Thyroid gland (tissue), 4 donors: ENCODE data around the gene PGM3. TPM values are rescaled to one million over a fixed set of nuclear protein-coding genes. Genes with fewer than 3 reads are reported as not detected.

Experiments used
- DNase-seq, 2 donors: peaks; one replicate each; pipeline ENCODE4 v3.0.0-alpha.2; 2019
- H3K27ac ChIP-seq, 3 donors: fragments of 200-600 bp; sonication (generic); 1 replicate in 2 of 3; 2 replicates in 1 of 3; pipeline ENCODE4 v1.5.1; 2016 to 2019; ENCODE audit warnings: mild to moderate bottlenecking in 1 of 3, moderate library complexity in 1 of 3
- H3K27me3 ChIP-seq: fragments of 200-600 bp; sonication (generic); one replicate; pipeline ENCODE4 v1.5.1; 2019
- H3K36me3 ChIP-seq, 2 donors: fragments of 200-600 bp; sonication (generic); one replicate each; pipeline ENCODE4 v1.5.1; 2016 to 2019
- H3K4me1 ChIP-seq, 2 donors: fragments of 200-600 bp; sonication (generic); one replicate each; pipeline ENCODE4 v1.5.1; 2017 to 2019
- H3K4me3 ChIP-seq, 3 donors: fragments of 200-600 bp; sonication (generic); replicated peaks in 1 of 3; 1 replicate in 2 of 3; 2 replicates in 1 of 3; pipeline ENCODE4 v1.5.1; 2016; ENCODE audit warnings: mild to moderate bottlenecking in 1 of 3
- H3K9me3 ChIP-seq: fragments of 200-600 bp; sonication (generic); one replicate; pipeline ENCODE4 v1.5.1; 2017
- CTCF ChIP-seq, 6 experiments: fragments of 200-600 bp in 3 of 6; fragments of 450-650 bp in 3 of 6; sonication (generic) in 3 of 6; IDR thresholded peaks; one replicate each; pipeline ENCODE4 v1.5.1; 2016 to 2019; ENCODE audit warnings: antibody characterized with exemption in 6 of 6, mild to moderate bottlenecking in 2 of 6, inconsistent platforms in 1 of 6, moderate library complexity in 1 of 6
- POLR2A ChIP-seq, 2 donors: fragments of 450-650 bp; IDR thresholded peaks; one replicate each; pipeline ENCODE4 v1.6.1; 2017; ENCODE audit warnings: antibody characterized with exemption in 2 of 2, mild to moderate bottlenecking in 2 of 2, moderate library complexity in 1 of 2
- WGBS, 2 donors: methylation state at CpG; one replicate each; pipeline ENCODE4 v1.1.5; 2017; 5-methylcytosine and 5-hydroxymethylcytosine counted together
- intact Hi-C: fragments of 100-400 bp; cut with DNase I; formaldehyde crosslinking; loops from one replicate; pipeline ENCODE4 v1.15.1; 2023
- total RNA-seq, 4 donors: library from RNA; depleted of rRNA; stranded (reverse); fragments of >200 nt; gene quantifications; one replicate each; pipeline ENCODE4 v1.2.3, GENCODE V29; 2016

Gene PGM3
- total RNA-seq, 4 donors from 2014 or later = 25.8 to 61.1 (median 32.1) TPM

- no peak overlapping the region for H3K27ac ChIP-seq
- DNase-seq = no peak
- no peaks in the 10 kb centered on the region for H3K9me3 ChIP-seq
- peaks cover 22 to 26% of the 10 kb centered on the region in 2 donors for H3K36me3 ChIP-seq
- no peak for TF ChIP-seq CTCF (IDR thresholded peaks at IDR 0.05)
- TF ChIP-seq POLR2A (IDR thresholded peaks at IDR 0.05) = no peak
- no peaks in the 10 kb centered on the region for H3K4me1 ChIP-seq
- H3K4me3 ChIP-seq = no peak overlapping the region
- no peaks in the 10 kb centered on the region for H3K27me3 ChIP-seq
- WGBS, 2 donors = 93% methylated on average over 1 of the region's 1 CpG
- intact Hi-C loops = no loop called here
Measured at GRCh38 chr6:83160167-83160566, 32.9 kb downstream of the PGM3 start.

DNA sequence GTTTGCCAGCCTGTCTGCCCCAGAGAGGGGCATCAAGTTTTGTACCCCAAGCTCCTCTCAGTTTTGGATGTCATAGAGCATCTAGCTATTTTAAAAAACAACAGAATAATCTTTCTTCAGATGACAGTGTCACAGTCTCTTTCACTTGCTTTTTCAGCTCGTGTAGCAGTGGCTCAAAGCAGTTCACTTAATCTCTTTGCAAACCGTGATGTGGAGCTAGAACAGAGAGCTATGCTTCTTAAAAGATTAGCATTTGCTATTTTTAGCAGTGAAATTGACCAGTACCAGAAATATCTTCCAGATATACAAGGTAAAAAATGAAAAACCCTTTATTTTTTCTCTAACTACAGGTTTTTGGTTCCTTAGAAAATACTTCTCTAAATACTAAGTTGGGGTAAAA is 37.3 kb downstream of the PGM3 start:
- Histone ChIP-seq H3K27me3 (no peaks in the 10 kb centered on the region), H3K4me1 (peaks cover 0 to 3% of the 10 kb centered on the region in 2 donors), H3K36me3 (peaks cover 4 to 23% of the 10 kb centered on the region in 2 donors), H3K4me3 (no peak overlapping the region), H3K9me3 (no peaks in the 10 kb centered on the region), H3K27ac (no peak overlapping the region)
- WGBS, 2 donors = 85 to 93% methylated on average over 2 of the region's 2 CpGs
- intact Hi-C loops = no loop called here
- no peak for DNase-seq
- TF ChIP-seq CTCF (IDR thresholded peaks at IDR 0.05) (no peak), POLR2A (IDR thresholded peaks at IDR 0.05) (no peak)

DNA sequence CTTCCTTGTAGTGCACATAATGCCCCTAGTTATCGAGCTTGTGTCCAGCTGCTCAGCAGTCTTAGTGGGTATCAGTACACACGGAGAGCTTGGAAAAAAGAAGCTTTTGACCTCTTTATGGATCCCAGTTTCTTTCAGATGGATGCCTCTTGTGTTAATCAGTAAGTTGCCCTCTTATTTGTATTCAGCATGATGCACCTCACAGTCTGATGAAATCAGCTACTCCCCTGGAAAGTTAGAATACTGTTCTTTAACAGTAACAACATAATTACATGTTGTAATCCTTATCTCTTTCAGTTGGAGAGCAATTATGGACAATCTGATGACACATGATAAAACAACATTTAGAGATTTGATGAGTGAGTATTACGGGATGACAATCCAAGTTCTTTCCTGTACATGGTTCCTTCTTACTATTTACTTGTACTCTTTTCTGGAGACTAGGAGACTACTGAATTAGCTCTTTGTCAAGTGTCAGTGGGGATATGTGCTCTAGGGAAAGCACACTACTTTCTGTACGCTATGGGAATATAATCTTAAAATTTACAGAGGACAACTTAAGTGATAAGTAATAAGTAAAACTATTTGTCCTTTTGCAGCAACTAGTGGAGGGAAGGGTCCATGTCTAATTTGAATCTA is 39.1 kb downstream of the PGM3 start:
- H3K4me1 ChIP-seq = peaks cover 0 to 3% of the 10 kb centered on the region in 2 donors
- WGBS, 2 donors = 91 to 96% methylated on average over 4 of the region's 4 CpGs
- TF ChIP-seq POLR2A (IDR thresholded peaks at IDR 0.05) (no peak), CTCF (IDR thresholded peaks at IDR 0.05) (no peak)
- no peak for DNase-seq
- no peaks in the 10 kb centered on the region for H3K27me3 ChIP-seq
- H3K4me3 ChIP-seq = no peak overlapping the region
- intact Hi-C loops = no loop called here
- no peak overlapping the region for H3K27ac ChIP-seq
- H3K9me3 ChIP-seq = no peaks in the 10 kb centered on the region
- peaks cover 4 to 16% of the 10 kb centered on the region in 2 donors for H3K36me3 ChIP-seq

DNA sequence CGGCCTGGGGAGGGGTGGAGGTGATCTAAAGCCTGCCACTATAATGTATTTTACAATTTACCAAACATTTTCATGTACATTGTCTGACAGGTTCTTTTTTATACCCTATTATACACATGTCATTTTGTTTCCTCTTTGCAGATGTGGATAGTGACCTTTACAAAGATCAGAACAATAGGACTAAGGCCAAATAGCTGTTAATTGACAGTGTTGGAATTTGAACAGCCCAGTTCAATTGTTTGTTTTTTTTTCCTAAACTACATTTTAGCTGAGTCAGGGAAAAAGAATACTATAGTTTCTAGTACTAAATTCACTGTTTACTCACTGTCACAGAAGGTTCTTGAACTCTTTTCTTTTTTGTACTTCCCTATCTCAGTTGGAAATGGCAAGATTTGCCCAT is 40.2 kb downstream of the PGM3 start:
- no peak for TF ChIP-seq POLR2A (IDR thresholded peaks at IDR 0.05)
- TF ChIP-seq CTCF (IDR thresholded peaks at IDR 0.05) = no peak
- Histone ChIP-seq H3K9me3 (no peaks in the 10 kb centered on the region), H3K4me3 (no peak overlapping the region), H3K4me1 (peaks cover 0 to 3% of the 10 kb centered on the region in 2 donors), H3K27me3 (no peaks in the 10 kb centered on the region), H3K36me3 (peaks cover 0 to 20% of the 10 kb centered on the region in 2 donors), H3K27ac (no peak overlapping the region)
- intact Hi-C loops = no loop called here
- WGBS, 2 donors = 78 to 86% methylated on average over 1 of the region's 1 CpG
- DNase-seq = no peak

DNA sequence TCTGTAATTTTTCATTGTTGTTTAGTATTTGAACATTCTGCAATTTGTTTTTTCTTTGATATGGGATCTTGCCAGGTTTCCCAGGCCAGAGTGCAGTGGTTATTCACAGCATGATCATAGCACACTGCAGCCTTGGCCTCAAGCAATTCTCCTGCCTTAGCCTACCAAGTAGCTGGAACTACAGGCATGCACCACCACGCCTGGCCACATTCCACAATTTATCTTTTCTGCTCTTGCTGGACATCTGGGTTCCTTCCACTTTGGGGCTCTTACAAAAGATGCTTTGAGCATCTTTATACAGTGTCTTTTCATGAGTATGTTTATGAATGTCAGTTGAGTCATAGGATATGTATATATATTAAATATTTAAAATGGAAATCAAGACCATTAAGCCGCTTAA is 42.0 kb downstream of the PGM3 start:
- Histone ChIP-seq H3K4me3 (no peak overlapping the region), H3K36me3 (peaks cover 0 to 15% of the 10 kb centered on the region in 2 donors), H3K9me3 (no peaks in the 10 kb centered on the region), H3K27ac (no peak overlapping the region), H3K4me1 (peaks cover 0 to 3% of the 10 kb centered on the region in 2 donors), H3K27me3 (no peaks in the 10 kb centered on the region)
- WGBS, 2 donors = 92 to 95% methylated on average over 2 of the region's 2 CpGs
- intact Hi-C loops = no loop called here
- DNase-seq = no peak
- TF ChIP-seq CTCF (IDR thresholded peaks at IDR 0.05) (no peak), POLR2A (IDR thresholded peaks at IDR 0.05) (no peak)
